Skin of body (tissue), 2 donors: ENCODE data around the gene SPRED2. TPM values are rescaled to one million over a fixed set of nuclear protein-coding genes. Genes with fewer than 3 reads are reported as not detected.

Source experiments
- DNase-seq: peaks from one replicate; lab custom pipeline; 2025; lab: John Stamatoyannopoulos, UW
- total RNA-seq: library from RNA; depleted of rRNA; stranded (reverse); fragments of >200 nt; gene quantifications from one replicate; pipeline ENCODE4 v1.2.3, GENCODE V29; 2014

The SPRED2 gene
- total RNA-seq, 1 donor from 2014 or later: 11.4 TPM

GRCh38 chr2:65368468-65368867 is 63.9 kb downstream of the SPRED2 start:
- DNase-seq: no peak

GRCh38 chr2:65367524-65367923 is 64.9 kb downstream of the SPRED2 start:
- DNase-seq: no peak

DNA sequence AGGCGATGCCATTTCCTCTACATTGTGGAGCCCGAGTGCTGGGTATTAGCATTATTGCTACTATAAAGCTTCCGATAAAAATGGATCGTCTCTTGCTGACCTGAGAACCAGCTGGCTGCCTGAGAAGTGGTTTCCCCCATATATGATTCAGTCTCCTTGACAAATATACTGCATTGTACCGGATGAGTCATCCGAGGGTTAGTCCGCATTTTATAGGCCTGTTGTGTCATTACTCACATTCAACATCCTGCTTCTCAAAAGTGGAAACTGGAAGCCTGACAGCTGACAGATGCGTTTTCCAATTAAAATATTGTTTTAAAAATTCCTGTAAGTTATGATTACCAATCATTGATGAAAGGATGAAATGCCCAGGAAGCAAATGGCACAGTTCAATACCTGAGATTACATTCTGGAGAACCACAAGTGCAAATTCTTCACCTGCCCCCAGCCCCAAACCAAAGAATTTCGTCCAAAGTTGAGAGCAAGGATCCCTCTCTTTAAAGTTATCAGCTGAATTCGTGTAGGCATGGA is 65.7 kb downstream of the SPRED2 start:
- peak; percentile 77 for DNase-seq

DNA sequence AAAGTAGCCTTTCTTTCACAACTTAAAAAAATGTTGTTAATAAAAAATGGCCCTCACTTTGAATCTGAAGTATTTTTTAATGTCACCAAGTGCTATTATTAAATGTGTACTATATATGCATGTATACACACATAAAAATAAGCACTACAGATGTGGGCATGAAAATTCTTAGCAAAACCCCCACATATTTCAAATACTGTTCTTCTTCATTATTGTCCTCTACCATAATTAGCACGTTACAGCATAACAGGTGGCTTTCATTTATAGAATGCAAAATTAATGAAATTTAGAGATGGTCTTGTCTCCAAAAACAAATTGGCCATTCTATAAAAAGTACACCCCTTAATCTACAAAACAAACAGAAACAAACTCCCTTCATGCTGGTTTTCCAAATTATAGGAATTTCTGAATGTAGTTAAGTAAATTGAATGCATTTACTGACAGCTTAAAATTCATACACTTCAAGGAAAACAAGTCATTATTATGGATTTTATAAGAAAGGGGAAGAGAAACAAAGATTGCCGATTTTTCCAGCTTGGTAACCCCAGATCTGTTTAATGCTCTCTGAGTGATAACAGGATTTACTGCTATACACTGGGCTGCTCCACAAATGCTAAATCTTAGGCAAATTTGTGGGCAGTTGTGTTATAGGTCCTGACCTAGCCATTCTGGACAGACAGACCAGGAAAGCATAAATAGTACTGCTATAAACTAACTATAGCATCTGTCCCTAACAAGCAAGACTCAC is 67.2 kb downstream of the SPRED2 start:
- DNase-seq: no peak

GRCh38 chr2:65363879-65364666 is 68.3 kb downstream of the SPRED2 start:
- DNase-seq: no peak

- DNase-seq: peak; percentile 49
Measured at GRCh38 chr2:65361623-65362022, 70.8 kb downstream of the SPRED2 start.

DNA sequence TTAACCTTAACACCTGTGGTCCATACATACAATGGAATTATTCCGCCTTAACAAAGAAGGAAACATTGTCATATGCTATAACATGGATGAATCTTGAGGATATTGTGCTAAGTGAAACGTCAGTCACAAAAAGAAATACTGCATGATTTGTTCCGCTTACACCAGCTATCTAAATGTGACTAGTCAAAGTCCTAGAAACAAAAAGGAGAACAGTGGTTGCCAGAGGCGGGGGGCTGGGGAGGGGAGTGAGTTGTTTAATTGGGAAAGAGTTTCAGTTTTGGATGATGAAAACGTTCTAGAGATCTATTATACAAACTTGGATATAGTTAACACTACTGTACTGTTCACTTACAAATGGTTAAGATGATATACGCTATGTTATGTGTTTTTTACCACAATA is 72.0 kb downstream of the SPRED2 start:
- DNase-seq: no peak

- no peak for DNase-seq
Measured at GRCh38 chr2:65358678-65359400, 73.6 kb downstream of the SPRED2 start.

DNA sequence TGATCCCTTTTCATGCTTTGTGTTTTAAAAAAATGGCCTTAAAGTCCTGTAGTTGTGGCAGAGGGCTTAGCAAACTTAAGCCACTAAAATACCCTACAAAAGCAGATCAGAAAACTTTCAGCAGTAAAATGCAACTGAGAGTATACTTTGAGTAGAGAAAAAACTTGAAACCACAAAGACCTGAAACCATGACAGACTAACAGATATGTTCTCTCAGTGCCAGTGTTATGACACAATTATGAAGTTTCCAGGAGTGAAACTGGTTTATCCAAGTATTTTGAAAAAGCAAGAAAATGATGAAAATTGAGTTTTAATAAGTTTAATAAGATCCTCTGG is 74.5 kb downstream of the SPRED2 start:
- no peak for DNase-seq

DNA sequence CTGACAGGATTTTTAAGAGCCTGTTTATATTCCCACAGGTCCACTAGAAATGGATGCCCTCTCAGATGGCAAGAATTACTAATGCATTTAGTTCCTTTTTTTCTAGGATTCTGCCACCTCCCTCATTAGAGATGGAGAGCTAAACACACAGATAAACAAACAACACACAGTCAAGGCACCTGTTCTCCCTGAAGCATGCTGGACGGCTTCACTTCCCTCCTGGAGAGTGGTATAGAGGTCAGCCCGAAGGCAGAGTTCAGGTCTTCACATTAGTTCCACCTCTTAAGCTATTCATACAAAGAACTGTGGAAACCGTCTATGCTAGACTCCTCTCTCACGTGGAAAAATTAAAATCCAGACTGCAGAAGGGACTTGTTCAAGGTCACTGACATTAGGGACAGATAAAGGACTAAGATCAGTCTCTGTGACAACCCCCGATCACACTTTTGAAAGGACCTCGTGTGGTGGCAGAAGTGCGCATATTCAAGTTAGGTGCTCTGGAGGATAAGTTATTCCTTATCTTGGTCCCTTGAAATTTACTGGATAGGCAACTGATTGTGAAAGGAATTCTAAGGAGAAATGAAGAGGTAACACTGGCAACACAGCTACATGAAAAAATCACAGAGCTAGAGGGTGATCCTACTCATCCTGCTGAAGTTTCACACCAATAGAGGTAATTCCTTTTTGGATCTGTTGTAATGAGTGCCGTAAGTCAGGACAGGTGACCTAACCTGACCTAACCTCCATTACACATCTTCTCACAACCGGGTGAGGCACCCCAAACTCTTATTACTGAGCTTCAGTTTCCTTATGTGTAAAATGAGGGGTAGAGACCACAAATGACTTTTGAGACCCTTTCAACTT is 75.1 kb downstream of the SPRED2 start:
- DNase-seq: no peak

GRCh38 chr2:65355186-65355831 is 77.1 kb downstream of the SPRED2 start:
- DNase-seq: no peak

DNA sequence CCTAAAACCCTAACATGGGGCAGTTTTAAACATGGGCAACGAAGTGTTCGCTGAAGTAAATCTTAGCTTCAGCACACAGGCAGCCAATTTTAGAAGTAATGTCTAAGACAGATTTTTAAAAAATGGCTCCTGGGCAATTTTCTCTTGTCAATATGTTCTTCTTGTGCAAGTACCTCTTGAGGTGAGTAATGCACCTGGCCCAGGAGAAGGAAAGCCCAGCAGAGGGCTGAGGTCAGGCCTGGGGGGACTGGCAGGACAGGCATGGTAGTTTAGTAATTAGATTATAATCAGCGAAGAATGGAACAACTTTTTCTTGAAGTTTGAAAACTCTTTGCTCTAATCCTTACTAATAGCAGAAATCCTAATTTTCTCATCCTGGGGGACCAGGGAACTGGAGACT is 77.6 kb downstream of the SPRED2 start:
- no peak for DNase-seq

DNA sequence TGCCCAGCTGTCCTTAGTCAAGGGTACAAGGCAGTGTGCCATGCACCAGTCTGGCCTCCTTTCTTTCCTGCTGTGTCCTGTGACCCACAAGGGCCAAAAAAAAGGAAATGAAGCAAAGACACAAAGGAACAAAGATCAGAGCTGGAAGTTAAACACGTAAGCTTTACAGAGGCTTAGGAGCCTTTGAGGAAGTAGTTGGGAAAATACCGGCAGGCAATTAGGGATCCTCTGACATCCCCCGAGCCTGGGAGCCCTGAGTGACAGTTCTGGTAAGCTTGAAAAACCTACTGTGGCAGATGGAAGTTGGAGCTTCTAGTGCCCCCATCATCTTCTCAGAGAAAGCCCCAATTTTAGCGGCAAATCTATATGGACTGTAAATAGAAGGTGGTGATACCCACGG is 78.5 kb downstream of the SPRED2 start:
- DNase-seq: no peak

GRCh38 chr2:65353046-65353445 is 79.4 kb downstream of the SPRED2 start:
- DNase-seq: no peak

DNA sequence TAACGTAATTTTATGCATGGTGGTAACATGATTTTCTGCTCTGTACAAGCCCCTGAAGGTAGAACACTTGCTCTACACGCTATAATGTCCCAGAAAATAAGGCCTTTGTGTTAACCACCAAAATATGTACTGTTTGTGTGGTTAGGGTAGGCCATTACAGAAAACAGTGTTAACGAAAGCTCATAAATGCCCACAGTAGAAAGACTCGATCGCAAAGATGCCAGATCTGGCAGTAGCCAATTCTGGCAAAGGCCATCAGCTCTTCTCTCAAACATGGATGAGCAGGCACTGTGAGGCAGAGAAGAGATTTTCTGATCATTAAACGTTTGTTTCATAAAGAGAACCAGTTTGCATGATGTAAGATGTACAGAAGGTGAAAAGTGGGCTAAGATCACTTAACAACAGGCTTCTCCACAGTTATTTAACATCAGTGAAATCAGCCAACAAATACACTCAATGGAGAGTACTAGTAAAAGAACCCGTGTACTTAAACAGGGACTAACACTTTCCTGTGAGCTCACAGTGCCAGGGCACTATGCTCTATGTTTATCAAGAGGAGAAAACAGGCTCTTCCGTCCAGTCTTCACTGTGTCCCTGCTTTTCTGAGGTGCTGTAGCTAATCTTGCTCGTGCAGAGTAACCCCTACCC is 80.3 kb downstream of the SPRED2 start:
- DNase-seq: no peak

GRCh38 chr2:65351234-65351947 is 81.0 kb downstream of the SPRED2 start:
- DNase-seq: no peak

DNA sequence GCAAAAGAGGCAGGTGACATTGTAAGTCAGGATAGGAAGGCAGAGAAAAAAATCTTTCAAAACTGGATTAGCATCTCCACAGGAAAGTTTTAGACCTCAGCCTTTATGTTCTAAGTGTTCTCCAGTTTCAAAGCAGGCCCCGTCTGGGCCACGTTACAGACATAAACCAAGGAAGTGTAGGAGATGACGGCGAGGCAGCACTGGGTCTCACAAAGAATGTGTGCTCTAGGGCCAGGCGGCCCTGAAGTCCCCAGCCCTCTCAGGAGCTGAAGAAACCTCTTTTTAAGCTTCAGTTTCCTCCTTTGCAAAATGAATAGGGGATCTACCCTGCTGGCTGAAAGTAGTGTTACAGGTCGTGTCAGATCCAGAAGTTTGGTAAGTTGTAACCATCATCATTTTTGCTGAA is 81.7 kb downstream of the SPRED2 start:
- no peak for DNase-seq

DNA sequence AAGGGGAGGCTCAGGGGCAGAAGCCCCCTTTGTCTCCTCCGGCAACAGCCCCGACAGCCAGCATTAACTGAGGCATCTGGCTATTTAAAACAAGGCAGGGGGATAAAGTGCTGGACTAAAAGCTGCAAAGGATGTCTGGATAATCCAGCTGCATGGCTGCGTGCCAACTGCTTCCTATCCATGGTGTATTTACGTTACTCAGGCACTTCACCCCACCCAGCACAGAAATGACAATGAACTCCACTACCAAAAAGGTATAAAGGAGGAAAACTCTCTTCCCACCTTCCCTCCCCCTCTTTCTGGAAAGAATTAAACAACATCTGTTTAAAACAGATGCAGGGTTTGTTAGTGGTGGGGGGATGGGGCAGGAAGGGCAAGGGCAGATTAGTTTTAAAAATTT is 82.5 kb downstream of the SPRED2 start:
- DNase-seq: peak; percentile 84

DNA sequence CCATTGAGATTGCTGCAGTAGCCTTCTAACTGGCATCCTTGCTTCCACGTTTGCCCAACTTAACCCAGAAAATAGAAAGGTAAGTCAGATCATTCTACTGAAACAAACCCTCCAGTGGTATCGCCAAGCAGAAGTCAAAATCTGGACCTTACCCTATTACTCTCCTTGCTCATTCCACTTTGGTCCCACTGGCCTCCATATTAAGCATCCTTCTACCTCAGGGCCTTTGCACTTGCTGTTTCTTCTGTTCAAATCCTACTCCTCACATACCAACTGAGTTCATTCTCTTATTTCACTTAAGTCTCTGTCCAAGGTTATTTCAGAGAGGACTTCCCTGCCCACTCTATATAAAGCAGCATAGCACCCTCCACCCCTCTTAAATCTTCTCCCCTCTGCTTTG is 84.5 kb downstream of the SPRED2 start:
- no peak for DNase-seq
